ENCODE results near the gene UBE2U.
A peak's percentile ranks its signal among the peaks of the same experiment; 100 is the strongest.
"Not testable (repeated sequence)": the region's sequence is repeated elsewhere in the genome, so short reads cannot be mapped to it uniquely, and the experiment has no call there.

UBE2U gene

DNA sequence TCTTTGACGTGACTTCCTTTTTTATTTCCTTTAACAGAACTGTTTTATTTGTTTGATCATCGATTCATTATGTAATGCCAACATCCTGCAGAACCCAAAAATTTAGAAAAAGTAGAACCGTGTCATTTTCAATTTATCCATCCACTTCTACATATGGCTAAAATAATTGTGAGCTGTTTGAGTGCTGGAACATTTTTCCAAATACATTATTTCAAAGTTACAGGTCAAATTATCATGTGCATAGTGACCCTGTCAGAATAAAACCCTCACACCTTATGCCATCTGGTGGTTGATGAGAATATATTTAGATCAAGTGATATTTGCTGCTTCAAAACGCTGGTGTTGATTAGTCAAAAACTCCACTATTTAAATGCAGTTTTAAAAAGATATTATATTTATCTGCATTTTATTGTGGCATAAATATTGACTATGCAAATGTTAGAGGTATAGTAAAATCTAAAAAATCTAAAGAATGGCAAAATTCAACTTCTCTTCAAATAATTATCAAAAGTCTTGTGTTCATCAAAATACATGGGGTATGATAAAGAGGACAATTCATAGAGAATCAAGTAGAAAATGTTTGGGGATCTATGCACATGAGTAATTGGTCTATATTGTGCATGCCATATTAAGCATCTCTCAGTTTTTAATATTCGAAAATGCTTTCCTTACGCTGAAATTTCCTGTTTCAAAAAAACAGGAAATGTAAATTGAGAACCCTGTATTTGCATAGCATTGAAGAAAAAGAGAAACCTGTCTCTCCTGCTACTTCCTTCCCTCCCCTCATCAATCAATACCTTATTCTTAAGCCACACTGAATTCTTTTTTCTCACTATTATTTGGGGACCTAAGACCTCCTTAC lies 39.7 kb downstream of the UBE2U start:
- DNase-seq, result peak; percentile 21 to 74 (median 24)

GRCh38 chr1:64243757-64244080 lies 40.3 kb downstream of the UBE2U start:
- DNase-seq, result peak in 1 of 3 experiments; percentile 32

DNA sequence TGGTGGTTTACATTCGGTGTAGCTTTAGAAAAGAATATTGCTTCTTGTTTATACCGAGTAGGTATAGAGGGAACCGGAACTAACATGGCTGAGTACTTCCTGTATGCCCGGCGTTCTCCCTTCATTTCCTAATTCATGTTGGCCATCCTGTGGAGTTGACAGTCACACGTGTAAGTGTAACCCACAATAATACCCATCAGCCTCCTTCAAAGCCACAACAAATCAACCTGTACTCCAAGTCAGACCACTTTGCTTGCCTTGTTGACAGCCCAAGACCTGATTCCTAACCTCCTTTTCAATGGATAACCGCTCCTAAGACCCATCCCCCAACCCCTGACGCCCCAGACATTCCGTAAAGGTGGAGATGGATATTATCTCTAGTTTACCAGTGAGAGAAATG lies 42.1 kb downstream of the UBE2U start:
- DNase-seq, result no peak

GRCh38 chr1:64246294-64246917 lies 43.0 kb downstream of the UBE2U start:
- peak in 2 of 3 experiments; percentile 36 to 68 for DNase-seq

DNA sequence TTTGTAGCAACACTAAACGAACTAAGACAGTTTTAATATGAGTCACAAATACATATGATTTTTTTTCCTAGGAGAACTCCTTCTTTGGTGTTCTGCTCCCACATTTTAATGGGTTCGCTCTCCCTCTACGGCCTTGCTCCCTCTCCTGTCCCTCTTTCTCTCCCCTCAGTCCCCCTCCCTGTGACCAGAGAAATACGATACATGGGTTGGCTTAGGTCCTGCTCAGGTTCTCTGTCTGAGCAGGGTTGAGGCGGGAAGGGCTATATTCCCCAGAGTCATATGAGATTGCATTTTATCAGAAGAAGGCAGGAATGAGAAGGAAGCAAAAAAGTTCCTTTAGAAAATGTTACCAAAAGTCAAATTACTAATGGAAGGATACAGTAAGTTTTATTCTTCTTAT lies 44.6 kb downstream of the UBE2U start:
- DNase-seq, result peak in 1 of 3 experiments; percentile 14

- not testable (repeated sequence) for DNase-seq
These were observed 47.0 kb downstream of the UBE2U start for GRCh38 chr1:64250472-64250871.

- no peak for DNase-seq
These were observed 48.5 kb downstream of the UBE2U start for GRCh38 chr1:64251971-64252370.

GRCh38 chr1:64257233-64257632 lies 53.8 kb downstream of the UBE2U start:
- not testable (repeated sequence) for DNase-seq

GRCh38 chr1:64258444-64258843 lies 55.0 kb downstream of the UBE2U start:
- DNase-seq, result not testable (repeated sequence)

DNA sequence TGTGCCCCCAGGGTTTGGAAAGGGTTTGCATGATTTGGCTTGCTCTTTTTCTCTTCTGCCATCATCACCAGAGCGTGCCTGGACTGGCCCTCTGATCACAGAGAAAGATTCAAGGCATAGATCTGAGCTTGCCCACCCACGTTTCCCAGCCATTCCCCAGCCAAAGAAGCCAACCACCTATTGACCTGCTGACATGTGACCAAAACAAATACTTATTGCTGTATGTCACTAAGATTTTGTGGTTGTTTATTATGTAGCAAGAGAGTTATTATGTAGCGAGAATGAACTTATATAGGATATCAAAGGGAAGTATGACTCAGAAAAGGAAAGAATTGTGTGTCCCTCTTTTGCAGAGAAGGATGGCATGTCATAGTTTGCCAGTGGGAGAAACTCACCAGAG lies 59.9 kb downstream of the UBE2U start:
- DNase-seq, result peak in 1 of 3 experiments; percentile 16

- DNase-seq, result no peak
These were observed 60.4 kb downstream of the UBE2U start for GRCh38 chr1:64263856-64264255.

DNA sequence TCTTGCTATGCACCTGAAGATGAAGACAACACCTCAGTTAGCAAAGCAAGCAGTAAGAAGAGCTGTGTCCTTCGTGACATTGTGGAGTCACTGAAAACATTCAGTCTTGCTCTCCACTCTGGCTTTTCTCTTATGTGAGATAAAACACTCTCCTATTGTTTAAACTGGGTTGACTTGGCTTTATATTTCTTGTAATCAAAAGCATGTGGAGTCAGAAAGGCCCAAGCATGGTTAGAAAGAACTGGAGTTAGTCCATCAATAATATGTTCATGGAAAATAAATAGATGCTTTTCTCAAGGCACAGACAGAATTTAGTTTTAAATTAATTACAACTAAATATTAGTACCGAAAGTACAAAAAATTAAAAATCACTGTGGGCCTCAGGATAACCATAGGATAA lies 61.7 kb downstream of the UBE2U start:
- no peak for DNase-seq

DNA sequence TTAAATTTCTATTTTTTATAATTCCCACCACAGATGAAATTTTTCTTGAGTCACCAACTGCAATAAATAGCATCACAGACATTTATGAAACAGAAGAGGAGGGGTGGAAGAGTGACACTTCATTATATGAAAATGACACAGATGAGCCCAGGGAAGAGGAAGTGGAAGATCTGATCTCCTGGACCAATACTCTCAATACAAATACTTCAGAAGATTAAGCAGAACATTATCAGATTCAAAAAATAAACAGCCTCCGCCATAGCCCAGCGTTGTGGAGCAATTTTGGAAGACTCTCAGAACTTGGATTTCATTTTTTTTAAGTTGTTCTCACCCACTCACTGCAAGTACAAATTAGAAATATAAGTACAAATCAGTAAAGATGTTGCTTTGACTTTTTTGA lies 63.6 kb downstream of the UBE2U start:
- DNase-seq, result no peak

DNA sequence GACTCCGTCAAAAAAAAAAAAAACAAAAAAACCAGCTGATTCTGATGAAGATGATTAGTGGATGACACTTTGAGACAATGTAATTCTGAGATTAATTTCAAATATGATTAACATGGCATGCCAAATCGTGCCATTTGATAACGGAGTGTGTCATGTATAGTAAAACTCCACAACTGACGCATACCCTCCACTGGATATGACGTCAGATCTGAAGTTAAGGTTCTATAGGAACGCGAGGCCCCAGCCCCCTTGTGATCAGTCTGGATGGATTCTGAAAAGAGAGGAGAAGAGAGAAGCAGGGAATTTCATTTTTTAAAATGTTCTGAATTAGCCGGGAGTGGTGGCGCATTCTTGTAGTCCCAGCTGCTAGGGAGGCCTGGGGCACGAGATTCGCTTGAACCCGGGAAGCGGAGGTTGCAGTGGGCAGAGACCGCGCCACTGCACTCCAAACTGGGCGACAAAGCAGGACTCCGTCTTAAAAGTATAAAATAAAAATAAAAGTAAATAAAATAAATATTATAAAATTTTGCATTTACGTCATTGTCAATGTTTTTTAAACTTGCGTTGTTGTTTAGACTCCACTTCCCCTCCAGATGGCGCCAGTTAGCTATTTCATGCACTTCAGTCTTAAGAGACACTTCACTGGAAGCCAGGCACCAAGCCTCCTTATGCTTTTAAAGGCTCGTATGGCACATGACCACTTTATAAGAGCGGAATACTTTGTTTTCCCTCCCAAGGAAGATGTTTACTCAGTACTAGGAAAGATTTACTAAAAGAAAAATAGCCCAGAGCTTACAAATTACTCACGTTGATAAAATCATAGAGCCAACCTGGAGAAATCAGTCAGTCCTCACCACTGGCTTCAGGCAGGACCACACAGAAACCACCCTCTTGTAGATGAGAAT lies 65.5 kb downstream of the UBE2U start:
- DNase-seq, result peak; percentile 56 to 86 (median 80)

GRCh38 chr1:64269558-64269884 lies 66.1 kb downstream of the UBE2U start:
- no peak for DNase-seq

GRCh38 chr1:64280001-64280400 lies 76.6 kb downstream of the UBE2U start:
- no peak for DNase-seq

- DNase-seq, result peak in 2 of 3 experiments; percentile 47 to 79
These were observed 78.9 kb downstream of the UBE2U start for GRCh38 chr1:64282351-64282750.

GRCh38 chr1:64287071-64287470 lies 83.6 kb downstream of the UBE2U start:
- peak in 1 of 3 experiments; percentile 32 for DNase-seq

- DNase-seq, result no peak
These were observed 87.0 kb downstream of the UBE2U start for GRCh38 chr1:64290420-64290819.

- no peak for DNase-seq
These were observed 88.5 kb downstream of the UBE2U start for GRCh38 chr1:64291931-64292330.

DNA sequence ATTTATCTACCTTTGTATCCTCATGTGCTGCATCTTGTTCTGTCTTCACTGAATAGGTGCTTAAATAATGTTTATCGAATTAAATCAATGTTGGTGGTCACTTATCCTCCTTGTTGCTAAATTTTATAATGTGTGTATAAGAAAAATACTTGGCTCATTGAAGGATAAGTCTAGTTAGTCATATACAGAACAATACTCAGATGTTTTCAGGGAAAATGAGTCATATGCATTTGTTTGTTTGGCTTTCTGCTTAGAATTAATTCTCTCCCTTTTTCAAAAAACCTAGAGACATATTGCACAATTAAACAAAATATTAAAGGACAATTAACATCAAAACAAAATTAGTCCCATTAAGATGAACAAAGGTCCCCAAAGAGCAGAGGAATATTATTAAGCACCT lies 89.0 kb downstream of the UBE2U start:
- no peak for DNase-seq

DNA sequence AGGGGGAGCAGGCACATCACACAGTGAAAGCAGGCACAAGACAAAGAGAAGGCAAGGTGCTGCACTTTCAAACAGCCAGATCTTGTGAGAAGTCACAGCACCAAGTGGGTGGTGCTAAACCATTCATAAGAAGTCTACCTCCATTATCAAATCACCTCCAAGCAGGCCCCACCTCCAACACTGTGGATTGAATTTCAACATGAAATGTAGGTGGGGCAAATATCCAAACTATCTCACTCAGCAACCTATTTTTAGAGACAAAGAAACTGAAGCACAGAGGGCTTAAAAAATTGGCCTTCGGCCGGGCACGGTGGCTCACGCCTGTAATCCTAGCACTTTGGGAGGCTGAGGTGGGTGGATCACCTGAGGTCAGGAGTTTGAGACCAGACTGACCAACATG lies 90.4 kb downstream of the UBE2U start:
- DNase-seq, result no peak

DNA sequence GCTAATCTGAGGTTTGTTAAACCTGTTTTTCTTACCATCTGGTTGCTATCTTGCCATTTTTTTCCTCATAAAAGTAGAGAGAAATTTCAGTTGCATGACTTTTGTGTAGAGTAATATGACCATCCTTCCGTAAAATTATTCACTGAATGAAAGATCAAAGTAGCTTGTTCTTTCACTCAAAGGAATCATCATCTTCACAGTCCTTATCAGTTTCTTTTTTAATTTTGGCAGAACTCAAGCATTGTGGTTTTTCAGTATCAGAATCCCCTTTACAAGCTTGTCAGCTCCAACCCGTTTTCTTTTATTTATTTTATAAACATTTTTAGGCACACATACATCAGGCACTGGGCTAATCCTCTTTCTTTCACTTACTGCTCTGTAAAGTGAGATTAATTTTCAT lies 91.7 kb downstream of the UBE2U start:
- DNase-seq, result no peak

- DNase-seq, result no peak
These were observed 92.1 kb downstream of the UBE2U start for GRCh38 chr1:64295561-64295960.

Data from NCI-H1417 (cell line).